Stimulated activated CD8-positive, alpha-beta memory T cell treated with anti-CD3 and anti-CD28 coated beads, Interleukin-2, amount 100 ng/mL, for 1 hour (primary cell): Measurements from ENCODE around the gene RNF220.

Experiments used
- DNase-seq, 2 donors: peaks; one replicate each; pipeline ENCODE4 v3.0.0-alpha.2; 2020; ENCODE audit warnings: low read depth in 2 of 2

RNF220 gene

DNA sequence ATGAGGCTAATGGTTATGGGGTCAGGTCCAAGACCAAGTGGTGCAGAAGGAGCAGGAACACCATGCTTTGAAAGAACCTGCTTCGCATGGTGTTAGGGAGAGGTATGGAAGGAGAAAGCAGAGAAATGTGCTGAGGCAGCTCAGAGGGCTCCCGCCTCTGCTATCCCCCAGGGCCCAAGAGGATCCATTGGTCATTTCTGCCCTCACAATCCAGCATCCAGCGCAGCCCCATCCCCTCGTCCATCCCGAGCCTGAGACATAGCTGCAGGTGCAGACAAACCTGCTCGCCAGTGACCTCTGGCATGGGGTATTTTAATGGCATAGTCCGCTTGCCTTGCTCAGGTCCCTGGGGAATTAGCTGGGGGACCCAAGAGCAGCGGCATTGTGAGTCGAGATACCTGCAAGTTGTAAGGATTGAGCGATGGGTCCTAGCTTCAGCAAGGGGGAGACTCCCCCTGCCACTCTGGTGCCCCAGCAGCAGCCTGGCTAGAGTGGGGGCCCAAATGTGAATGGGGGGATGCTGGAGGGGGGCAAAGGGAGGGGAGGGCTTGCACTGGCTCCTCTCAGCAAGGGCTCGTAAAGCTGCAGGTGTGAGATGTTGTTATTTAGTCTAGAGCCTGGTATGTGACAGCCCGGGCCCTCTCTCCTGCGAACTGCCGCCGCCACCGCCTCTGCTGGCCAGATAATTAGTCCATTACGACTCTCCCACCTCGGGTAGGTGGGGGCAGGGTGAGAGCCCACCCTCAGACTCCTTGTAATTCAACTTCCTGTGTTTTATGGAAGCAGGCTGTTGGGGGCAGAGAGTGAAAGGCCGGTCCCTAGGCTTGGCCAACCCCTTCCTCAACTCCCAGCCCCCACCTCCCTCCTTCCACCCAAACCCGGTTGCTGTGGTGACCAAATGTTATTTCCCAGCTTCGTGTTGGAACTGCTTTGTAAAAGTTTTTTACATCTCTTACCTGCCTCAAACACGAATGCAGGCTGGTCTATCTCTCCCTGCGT is 118.8 kb downstream of the RNF220 start:
- no peak for DNase-seq

DNA sequence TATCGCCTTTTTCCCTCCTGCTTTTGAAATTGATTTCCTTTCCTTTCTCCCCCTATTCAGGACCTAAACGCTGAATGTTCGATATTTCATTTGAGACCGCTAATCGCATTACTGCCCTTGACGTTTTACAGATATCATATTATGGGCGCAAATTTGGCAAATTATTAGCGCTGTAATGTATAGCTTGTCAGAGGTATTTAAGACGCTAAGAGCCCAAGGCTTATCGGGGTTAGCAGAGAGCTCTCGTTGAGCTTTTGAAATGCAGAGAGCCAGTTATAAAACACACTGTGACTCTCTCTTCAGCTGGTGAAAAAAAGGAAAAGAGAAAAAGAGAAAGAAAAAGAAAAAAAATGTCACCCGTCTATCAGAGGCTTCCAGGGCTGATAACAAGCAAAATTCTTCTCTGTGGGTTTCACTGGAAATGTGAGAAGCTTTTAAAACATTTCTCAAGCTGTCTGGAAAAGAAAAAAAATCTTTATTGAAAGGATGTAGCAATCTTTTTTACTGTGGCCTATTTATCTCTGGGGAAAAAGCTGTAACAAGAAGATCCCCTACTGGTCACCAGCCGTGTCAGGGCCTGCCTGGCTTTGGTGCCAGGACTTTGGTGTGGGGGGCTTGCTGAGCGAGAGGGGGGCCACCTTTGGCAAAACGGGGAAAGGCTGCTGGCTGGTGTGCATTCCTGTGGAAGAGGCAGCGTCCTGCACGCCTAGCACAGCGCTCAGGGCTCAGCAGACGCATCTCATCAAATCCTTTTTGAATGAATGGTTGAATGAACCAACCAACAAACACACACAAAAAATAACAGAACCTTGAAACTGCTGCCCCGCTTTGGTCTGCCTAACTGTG is 119.8 kb downstream of the RNF220 start:
- no peak for DNase-seq

GRCh38 chr1:44526295-44527073 is 121.4 kb downstream of the RNF220 start:
- no peak for DNase-seq

DNA sequence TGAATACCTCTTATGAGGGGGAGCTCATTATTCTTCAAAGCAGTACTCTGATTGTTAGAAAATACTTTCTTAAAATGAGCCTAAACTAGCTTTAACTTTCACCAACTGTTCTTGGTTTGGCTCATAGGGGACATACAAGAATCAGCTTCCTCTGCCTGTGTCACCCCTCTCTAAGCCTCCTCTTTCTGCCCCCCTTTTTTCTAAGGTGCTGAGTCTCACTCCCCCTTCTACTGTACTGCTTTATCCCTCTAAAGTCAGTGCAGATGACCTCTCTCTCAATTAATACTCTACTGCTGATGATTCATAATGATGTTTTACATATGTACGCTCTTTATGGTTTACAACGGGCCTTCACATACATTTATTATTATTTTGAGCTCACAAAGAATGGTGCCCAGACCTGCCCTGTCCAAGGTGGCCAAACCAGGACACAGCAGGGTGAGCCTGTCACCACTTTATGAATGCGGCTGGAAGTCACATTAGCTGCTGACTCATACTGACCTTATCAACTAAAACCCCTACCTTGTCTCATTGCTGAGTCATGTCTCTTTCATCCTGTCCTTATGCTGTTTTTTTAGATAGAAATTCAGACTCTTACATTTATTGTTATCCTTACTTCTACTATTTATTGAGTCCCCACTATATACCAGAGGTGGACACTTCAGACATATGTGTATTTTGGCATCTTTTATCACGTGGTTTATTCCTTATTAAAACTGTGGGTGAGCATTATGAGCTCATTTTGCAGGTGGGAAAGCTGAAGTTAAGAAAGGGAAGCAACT is 126.9 kb downstream of the RNF220 start:
- DNase-seq: no peak

DNA sequence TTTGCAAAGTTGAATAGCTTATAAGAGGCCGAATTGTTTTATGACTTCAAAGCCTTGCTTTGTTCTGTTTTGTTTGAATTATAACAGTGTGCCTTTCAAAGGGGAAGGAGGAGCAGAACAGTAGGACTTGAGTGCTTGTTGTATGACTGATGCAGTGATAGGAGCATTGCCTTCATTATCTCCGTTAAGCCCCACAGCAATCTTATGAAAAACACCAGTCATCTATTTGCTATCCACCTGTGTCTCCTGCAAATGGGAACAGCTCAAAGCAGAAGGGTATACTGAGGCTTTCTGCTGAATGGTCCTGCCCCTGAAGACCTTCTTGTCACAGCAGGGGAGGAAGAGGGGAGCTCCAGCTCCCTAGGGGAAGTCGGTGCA is 127.5 kb downstream of the RNF220 start:
- no peak for DNase-seq

DNA sequence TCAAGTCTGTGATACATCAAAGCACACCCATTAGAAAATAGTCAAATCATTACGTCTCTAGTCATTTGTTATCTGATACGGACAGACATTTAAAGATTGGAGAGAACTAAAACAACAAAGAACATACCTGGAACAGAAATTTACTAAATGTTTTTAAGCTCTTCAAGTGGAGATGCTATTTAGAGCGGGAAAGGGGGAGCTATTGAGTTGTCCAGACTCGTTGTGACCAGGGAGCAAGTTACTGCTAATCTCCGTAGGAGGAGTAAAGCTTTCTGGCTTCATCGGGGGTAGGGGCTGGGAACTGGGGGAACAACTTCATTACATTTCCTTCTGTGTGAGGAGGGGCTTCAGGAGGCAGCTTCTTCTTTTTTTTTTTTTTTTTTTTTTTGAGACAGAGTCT is 129.7 kb downstream of the RNF220 start:
- no peak for DNase-seq

DNA sequence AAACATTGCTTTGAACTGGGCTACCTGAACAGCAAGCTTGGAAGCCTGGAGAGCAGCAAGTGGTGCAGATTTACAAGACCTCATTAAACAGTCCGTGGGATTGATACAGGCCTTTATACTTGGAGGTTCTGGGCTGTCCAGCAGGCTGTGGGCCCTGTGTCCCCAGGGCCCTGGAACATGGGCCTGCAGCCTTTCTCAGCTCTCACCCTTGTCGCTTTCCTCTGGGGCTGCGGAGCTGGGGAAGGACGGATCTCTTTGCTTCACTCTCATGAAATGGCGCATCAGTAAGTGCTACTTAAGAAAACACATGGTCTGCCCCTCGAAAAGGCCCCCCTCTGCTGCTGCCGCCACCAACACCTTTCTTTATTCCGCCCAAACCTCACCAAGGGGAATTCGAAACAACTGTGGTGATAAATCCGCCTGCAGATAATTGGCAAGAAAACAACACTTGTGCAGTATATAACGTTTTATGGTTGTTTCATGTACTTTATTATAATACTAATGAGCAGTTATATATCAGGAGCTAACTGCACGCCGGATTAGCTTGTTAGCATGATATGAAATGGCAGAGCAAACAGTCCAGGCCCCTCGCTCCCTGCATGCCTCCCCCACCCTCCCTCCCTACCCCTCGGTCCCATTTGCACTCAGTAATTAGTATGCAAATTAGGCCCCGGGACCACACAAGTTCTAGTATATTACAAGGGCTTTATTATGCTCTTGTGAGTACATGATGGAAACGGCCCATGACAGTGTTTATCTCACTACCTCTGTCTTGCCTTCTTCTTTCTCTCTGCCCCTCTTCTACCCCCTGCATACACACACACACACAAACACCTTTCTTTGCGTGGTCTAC is 131.5 kb downstream of the RNF220 start:
- no peak for DNase-seq

DNA sequence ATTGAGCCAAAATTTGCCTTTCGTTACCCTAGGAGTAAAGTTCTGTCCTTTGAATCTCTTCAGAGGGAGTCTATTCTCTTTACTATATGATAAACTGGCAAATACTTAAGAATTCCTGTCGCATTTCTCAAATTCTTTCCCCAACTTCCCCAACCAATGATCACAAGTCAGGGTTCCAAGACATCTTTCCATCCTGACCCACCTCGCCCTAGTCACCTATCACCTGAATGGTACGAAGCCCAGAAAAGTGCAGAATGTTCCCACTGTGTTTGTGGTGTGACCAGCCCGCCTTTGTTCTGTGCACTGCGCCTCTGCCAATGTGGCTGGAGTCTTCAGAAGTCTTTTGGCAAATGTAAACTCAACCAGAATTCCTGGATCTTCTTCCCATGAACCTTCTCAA is 132.5 kb downstream of the RNF220 start:
- no peak for DNase-seq

DNA sequence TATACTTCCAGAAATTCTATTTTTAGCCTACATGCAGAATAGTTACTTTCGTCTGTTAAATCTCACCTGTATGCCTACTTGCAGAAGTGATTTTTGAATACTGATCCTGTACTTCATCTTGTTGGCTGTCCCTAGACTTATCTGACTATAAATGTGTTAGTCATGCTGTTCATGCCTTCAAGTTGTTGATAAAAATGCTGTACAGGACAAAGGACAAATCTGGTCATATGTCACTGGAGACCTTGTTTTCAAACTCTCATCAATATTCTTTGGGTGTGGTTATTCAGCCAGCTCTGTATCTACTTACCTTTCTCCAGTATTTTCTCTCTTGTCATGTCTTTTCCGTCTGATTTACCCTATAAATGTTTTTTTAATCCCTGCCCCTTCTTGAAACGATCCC is 132.9 kb downstream of the RNF220 start:
- no peak for DNase-seq

GRCh38 chr1:44539991-44540730 is 135.1 kb downstream of the RNF220 start:
- no peak for DNase-seq

GRCh38 chr1:44542420-44543063 is 137.5 kb downstream of the RNF220 start:
- DNase-seq: no peak

- no peak for DNase-seq
Measured at GRCh38 chr1:44543064-44543744, 138.1 kb downstream of the RNF220 start.

- DNase-seq: no peak
Measured at GRCh38 chr1:44543786-44544185, 138.7 kb downstream of the RNF220 start.

- no peak for DNase-seq
Measured at GRCh38 chr1:44544960-44545359, 139.9 kb downstream of the RNF220 start.

GRCh38 chr1:44545961-44546360 is 140.9 kb downstream of the RNF220 start:
- DNase-seq: no peak

DNA sequence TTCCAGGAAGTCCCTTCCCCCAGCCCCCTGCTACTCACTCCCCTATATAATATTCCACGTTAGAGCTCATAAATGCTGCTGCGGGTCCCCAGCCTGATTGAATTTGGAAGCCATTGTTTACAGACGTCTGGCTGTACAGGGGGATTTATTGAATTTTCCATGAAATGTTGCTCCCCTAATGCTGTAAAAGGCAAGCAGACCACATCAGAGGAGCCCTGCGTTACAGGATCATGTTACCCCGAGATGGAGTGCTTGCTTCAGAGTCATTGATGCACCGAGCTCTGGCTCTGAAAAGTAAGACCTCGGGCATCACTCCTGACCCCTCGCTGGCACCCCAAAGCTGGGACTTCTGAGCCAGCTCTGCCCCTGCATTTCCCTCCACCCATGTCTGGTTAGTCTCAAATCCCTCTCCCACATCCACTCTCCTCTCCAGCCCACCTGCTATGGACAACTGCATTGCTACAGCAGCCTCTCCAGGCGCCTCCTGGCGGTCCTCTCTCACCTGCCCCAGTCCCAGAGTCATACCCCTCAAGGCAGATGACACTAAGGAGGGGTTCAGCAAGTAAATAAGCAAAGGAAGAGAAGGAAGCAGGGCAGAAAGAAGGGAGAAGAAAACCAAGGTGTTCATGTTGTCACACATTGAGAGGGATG is 141.5 kb downstream of the RNF220 start:
- no peak for DNase-seq

- no peak for DNase-seq
Measured at GRCh38 chr1:44547361-44547760, 142.3 kb downstream of the RNF220 start.

DNA sequence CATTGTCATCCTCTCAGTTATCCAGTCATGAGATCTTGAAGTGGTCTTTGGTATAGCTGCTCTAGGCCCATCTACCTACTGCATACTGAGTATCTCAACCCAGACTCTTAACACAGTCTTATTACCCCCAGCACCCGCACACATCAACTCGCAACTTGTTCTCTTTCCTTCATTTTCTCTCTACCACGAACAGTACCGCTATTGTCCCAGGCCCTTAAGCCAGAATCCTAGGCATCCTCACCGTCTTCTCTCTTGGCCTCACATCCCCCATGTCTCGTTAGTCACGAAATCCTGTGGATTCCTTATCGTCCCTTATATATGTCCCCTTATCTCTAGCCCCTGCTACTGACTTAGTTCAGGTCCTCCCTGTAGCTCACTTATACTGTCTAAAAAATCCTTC is 142.8 kb downstream of the RNF220 start:
- DNase-seq: no peak
